ENCODE results near the gene COL24A1. TPM values are rescaled to one million over a fixed set of nuclear protein-coding genes. Genes with fewer than 3 reads are reported as not detected.
"Not testable (repeated sequence)": the region's sequence is repeated elsewhere in the genome, so short reads cannot be mapped to it uniquely, and the experiment has no call there.

COL24A1 gene
- total RNA-seq, 1 experiment from 2014 or later = not detected

DNA sequence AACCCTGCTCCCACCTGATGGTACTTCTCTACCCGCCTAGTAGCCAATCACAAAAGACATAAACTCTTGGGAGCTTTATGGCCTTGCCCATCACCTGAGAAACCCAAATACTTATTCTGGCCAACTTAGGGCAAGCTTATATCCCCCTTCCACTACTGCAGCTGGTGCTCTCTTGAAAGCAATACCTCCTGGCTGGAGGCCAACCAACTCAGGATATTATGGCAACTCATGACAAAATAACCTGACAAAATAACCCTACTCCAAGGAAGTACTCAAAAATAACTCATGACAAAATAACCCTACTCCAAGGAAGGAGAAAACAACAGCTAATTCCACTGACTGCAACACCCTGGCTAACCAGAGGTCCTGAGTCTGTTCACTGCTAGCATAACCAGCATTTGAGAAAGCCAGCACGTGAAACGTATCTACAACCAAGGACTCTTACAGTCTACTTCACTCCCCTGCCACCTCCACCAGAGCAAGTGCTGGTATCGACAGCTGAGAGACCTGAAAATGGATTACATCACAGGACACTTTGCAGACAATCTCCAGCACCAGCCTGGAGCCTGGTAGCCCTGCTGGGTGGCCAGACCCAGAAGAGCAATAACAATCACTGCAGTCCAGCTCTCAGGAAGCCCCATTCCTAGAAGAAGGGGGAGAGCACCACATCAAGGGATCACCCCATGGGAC, 179.9 kb downstream of the COL24A1 start:
- no peak overlapping the region for H3K4me3 ChIP-seq
- no peak for DNase-seq
- no peaks in the 10 kb centered on the region for H3K9me3 ChIP-seq
- no peaks in the 10 kb centered on the region for H3K36me3 ChIP-seq
- H3K27me3 ChIP-seq = no peaks in the 10 kb centered on the region; the same call in 1 of the 2 replicates

DNA sequence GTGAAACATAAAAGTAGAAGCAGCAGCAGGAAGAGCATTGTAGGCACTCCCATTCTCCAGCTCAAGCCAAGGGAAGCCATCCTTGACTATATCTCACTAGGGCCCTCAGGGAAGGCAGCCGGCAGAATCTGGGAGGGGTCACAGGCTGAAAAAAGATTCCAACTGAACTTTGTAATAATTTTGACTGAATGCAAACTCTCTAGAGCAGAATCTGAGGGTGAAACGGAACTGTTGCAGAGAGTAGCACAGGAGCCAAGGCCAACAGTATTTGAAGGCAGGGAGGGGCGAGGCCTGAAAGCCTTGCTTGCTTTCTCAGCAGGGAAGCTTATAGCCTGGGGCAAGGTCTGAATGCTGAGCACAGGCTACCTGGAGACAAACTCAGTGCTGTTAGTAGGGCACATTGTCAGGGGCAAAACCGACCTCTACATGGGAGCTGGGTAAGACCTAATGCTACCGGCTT, 180.6 kb downstream of the COL24A1 start:
- H3K4me3 ChIP-seq = no peak overlapping the region
- H3K27me3 ChIP-seq = no peaks in the 10 kb centered on the region
- no peaks in the 10 kb centered on the region for H3K36me3 ChIP-seq
- DNase-seq = no peak
- no peaks in the 10 kb centered on the region for H3K9me3 ChIP-seq

DNA sequence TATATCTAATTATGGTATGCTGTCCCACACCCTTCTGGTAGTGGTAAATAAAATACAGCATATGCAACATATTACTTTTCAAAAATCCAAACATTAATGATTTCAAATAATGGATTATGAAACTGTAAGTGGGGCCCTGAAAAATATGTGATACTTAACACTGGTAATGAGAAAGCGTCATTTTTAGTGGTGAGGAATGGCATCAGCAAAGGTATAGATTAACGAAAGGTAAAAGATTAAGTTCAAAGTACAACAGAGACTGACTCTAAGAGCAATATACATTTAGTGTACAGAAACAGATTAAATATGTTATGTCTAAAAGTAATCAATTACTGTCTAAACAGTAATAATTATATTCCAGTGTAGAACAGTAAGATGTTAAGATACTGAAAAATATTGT, 194.1 kb downstream of the COL24A1 start:
- H3K4me3 ChIP-seq = no peak overlapping the region
- no peak for DNase-seq
- no peaks in the 10 kb centered on the region for H3K36me3 ChIP-seq
- H3K9me3 ChIP-seq = no peaks in the 10 kb centered on the region
- H3K27me3 ChIP-seq = no peaks in the 10 kb centered on the region

DNA sequence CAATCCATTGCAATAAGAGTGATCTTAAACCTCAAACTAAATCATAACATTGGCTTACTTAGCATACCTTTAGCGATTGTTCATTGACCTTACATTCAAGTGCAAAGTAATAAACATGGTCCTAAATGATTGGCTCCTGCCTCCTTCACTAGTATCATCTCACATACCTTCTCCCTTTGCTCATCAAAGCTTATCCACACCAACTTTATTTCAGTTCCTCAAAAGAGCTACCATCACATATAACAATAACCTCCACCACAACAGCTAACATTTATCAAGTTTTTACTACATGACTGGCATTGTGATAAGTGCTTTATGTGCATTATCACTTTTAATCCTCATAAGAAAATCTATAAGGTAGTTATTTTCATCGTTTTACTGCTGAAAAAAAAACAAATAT, 198.8 kb downstream of the COL24A1 start:
- no peak overlapping the region for H3K4me3 ChIP-seq
- no peak for DNase-seq
- no peaks in the 10 kb centered on the region for H3K36me3 ChIP-seq
- no peaks in the 10 kb centered on the region for H3K9me3 ChIP-seq
- no peaks in the 10 kb centered on the region for H3K27me3 ChIP-seq

DNA sequence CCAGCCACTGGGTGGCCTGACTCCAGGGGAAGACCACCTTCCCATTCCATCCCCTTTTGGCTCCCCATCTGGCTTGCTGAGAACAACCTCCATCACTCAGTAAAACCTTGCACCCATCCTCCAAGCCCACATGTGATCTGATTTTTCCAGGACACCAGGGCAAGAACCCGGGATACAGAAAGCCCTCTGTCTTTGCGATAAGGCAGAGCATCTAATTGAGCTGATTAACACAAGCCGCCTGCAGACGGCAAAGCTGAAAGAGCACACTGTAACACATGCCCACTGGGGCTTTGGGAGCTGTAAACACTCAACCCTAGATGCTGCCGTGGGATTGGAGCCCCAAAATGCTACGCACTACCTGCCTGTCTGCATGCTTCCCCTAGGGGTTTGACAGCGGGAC, 201.4 kb downstream of the COL24A1 start:
- not testable (repeated sequence) for DNase-seq, H3K4me3 ChIP-seq, H3K36me3 ChIP-seq, H3K27me3 ChIP-seq, H3K9me3 ChIP-seq

DNA sequence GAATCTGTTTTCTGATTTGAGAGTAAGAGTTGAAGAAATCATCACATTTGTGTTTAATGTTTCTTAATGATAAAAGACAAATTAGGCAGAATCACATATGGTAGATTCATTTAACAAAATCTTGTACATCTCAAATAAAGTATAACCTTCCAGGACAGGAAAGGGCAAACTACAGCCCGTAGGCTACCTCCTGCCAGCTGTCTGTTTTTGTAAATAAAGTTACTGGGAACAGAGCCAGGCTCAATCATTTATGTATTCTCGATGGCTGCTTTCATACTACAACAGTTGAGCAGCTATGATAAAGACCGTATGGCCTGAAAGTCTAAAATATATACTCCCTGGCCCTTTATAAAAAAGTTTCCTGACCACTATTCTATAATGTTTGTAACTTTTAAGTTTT, 204.1 kb downstream of the COL24A1 start:
- no peaks in the 10 kb centered on the region for H3K9me3 ChIP-seq
- no peaks in the 10 kb centered on the region for H3K36me3 ChIP-seq
- no peak for DNase-seq
- no peak overlapping the region for H3K4me3 ChIP-seq
- no peaks in the 10 kb centered on the region for H3K27me3 ChIP-seq

DNA sequence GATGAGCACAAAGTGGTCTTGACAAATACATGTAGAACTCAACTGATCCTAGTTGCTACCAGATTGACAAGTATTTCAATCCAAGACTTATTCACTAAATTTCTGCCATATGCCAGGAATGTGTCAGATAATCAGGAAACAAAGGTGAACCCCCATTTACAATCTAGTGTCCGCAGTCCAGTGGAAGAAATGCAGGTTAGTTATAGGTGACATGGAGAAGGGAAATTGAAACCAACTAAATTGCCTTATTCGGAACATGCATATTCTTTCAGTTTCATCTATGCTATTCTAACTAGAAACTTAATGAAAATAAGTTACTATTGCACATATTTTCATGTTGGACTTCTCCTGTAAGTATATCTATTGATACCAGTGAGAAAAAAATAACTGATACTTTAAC, 209.4 kb downstream of the COL24A1 start:
- Histone ChIP-seq H3K9me3 (no peaks in the 10 kb centered on the region), H3K4me3 (no peak overlapping the region), H3K27me3 (no peaks in the 10 kb centered on the region), H3K36me3 (no peaks in the 10 kb centered on the region)
- no peak for DNase-seq

DNA sequence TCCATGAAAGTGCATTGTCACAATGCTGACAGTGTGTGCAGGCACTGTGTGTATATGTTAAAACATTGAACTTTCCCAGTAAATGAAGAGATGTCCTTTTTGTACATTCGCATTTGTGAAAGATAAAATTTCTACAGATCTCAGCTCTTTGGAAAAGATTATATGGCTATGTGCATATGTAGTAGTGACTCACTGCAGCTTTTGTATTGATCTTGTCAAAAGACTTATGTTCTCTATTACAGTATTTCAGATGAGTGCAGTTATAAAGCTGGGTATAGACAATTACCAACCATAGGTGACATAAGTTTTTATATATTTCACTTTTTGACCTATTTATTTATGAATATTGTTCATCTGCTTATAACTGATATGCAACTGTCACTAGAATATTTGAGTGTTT, 212.6 kb downstream of the COL24A1 start:
- no peak overlapping the region for H3K4me3 ChIP-seq
- H3K9me3 ChIP-seq = no peaks in the 10 kb centered on the region
- H3K27me3 ChIP-seq = no peaks in the 10 kb centered on the region
- no peaks in the 10 kb centered on the region for H3K36me3 ChIP-seq
- no peak for DNase-seq

DNA sequence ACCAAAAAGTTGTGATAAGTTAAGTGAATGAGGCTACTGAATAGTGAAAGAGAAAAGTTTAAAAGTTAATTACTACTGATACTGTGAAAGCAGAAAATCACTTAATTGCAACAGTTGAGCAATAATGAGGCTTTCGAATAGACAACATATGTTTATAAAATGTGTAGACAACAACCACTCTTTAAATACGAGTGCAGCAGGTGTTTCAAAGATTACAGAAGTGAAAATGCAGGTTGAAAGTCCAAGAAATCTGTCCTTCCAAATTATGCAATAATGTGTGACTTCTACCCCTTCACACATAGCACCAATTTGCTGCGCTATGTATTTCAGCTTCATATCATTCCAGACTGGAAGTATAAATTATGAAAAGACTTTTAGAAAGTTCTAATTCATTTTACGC, 213.0 kb downstream of the COL24A1 start:
- Histone ChIP-seq H3K27me3 (no peaks in the 10 kb centered on the region), H3K9me3 (no peaks in the 10 kb centered on the region), H3K4me3 (no peak overlapping the region), H3K36me3 (no peaks in the 10 kb centered on the region)
- DNase-seq = no peak

DNA sequence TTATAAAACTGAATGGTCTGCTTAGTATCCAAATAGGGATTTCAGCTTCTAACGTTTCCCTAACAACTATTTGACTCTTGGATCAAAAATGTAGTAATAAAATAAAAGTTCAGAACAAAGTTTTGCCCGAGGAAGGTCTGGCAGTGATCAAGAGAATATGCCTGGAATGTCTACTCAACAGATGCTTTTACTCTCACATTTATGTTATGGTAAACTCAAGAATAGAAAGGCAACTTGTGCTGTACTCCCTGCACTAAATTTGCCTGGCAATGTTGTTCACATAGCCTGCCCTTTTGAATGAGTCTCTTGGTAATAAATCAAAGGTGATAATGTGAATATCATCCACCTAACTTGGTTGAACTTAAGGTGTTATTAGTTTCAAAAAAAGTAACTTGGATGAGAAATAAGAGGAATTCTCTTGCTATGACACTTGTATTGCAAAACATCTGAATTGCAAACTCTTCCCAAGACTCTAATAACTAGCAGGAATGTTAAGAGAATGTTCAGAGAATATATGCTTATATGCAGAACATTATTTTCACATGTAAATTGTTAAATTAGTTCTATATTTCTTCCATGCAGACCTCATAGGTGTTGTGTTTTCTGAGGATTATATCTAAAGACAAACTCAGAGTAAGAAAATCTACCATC, 215.8 kb downstream of the COL24A1 start:
- no peaks in the 10 kb centered on the region for H3K27me3 ChIP-seq
- no peak overlapping the region for H3K4me3 ChIP-seq
- DNase-seq = no peak
- H3K9me3 ChIP-seq = no peaks in the 10 kb centered on the region
- H3K36me3 ChIP-seq = no peaks in the 10 kb centered on the region

DNA sequence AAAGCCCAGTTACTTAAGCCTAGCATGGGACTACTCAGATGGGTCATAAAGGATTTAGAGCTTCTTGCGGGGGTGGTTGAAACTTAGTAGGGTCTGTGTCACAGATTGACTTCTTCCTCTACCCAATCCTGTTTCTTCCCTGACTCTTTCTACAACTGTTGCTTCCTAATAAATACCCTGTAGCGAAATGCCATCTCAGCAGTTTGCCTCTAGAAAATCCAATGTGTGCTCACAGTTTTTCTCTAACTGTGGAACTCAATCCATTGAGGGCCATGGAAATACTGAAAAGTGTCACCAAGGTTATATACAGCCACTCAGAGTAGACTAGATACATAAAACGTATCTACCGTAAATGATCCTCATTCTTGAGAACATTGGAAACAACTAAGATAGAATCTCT, 217.7 kb downstream of the COL24A1 start:
- H3K4me3 ChIP-seq = no peak overlapping the region
- no peaks in the 10 kb centered on the region for H3K27me3 ChIP-seq
- H3K9me3 ChIP-seq = no peaks in the 10 kb centered on the region
- no peaks in the 10 kb centered on the region for H3K36me3 ChIP-seq
- no peak for DNase-seq

DNA sequence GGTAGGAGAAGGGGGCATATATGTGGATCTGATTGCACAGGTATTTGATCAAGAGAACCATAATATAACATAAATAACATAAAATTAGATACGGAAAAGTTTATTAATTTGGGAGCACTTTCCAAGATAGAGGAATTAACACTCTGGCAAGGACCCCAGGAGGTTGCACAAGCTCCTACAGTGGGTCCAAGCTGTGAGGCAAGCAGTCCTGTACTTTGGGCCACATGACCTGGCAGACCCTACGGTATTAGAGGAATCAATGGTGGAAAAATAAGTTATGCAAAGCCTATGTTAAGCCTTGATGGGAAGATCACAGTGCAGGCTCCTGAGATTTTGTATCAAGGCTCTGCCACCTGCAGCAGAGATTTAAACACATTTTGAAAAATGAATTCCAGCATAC, 220.1 kb downstream of the COL24A1 start:
- no peaks in the 10 kb centered on the region for H3K36me3 ChIP-seq
- no peak overlapping the region for H3K4me3 ChIP-seq
- no peaks in the 10 kb centered on the region for H3K27me3 ChIP-seq
- DNase-seq = no peak
- H3K9me3 ChIP-seq = no peaks in the 10 kb centered on the region

DNA sequence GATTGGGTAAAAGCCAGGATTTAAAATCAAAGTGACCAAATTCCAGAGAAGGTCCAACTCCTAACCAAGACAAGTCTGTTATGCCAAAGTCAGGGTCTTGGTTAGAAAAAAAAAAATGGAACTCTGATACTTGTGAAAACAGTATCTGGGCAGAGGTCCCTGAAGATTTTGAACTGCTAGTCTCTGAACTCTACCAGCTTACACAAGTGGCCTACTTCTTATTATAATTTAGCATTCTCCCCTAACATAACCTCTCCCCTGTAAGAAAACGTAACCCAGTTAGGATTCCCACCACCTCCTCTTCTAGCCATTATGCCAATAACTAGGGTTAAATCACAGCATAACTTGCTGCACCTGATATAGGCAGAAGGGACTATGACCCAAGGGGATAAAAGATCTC, 220.5 kb downstream of the COL24A1 start:
- Histone ChIP-seq H3K36me3 (no peaks in the 10 kb centered on the region), H3K9me3 (no peaks in the 10 kb centered on the region), H3K4me3 (no peak overlapping the region), H3K27me3 (no peaks in the 10 kb centered on the region)
- no peak for DNase-seq

DNA sequence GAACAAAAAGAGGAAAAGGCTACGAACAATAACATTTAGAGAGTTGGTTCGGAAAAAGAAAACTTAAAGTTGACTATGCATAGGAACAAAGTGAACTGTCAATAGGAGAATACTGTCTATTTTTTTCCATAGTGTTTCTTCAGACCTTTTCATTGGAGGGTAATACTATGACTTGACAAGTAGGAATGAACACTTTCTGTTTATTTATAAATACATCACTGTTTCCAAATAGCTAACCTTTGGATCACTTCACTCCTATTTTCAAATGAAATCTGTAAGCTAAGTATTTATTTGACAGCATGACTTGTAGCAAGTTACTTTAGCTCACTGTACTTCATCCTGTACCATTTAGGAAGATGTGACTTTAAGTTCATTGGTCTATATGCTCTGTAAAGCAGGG, 221.3 kb downstream of the COL24A1 start:
- no peaks in the 10 kb centered on the region for H3K36me3 ChIP-seq
- no peak overlapping the region for H3K4me3 ChIP-seq
- no peak for DNase-seq
- no peaks in the 10 kb centered on the region for H3K9me3 ChIP-seq
- H3K27me3 ChIP-seq = no peaks in the 10 kb centered on the region

DNA sequence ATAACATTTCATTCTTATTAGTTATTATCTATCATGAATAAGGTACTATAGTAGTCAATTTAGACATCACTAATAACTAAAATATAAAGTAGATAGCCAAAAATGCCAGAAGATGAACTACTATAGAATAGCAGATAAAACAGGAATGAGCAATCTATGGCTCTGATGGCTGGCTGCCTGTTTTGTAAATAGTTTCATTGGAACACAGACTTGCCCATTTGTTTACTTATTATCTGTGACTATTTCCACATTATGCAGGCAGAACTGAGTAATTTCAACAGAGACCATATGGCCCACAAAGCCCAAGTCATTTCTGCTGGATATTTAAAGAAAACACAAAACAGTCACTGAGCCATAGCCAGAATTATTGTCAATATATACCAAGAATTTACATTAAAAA, 222.1 kb downstream of the COL24A1 start:
- peak; percentile 50 for DNase-seq
- H3K27me3 ChIP-seq = no peaks in the 10 kb centered on the region
- no peaks in the 10 kb centered on the region for H3K9me3 ChIP-seq

DNA sequence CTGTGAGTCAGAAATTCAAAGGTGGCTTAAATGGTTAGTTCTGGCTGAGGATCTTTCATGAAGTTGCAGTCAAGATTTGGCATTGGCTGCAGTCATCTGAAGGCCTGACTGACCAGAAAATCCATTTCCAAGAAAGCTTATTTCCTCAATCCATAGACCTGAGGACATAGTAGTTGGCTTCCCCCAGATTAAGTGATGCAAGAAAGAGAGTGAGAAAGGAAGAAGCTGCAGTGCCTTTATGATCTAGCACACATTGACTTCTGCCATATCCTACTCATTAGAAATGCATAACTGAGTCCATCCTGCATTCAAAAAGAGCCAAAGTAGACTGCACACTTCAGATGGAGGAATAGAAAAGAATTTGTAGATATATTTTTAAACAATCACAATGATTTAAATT, 222.6 kb downstream of the COL24A1 start:
- no peaks in the 10 kb centered on the region for H3K27me3 ChIP-seq
- no peak overlapping the region for H3K4me3 ChIP-seq
- no peaks in the 10 kb centered on the region for H3K9me3 ChIP-seq
- H3K36me3 ChIP-seq = no peaks in the 10 kb centered on the region
- DNase-seq = peak; percentile 62

More for the DNA sequence above, 222.1 kb downstream of the COL24A1 start:
- Histone ChIP-seq H3K36me3 (no peaks in the 10 kb centered on the region), H3K4me3 (no peak overlapping the region)

DNA sequence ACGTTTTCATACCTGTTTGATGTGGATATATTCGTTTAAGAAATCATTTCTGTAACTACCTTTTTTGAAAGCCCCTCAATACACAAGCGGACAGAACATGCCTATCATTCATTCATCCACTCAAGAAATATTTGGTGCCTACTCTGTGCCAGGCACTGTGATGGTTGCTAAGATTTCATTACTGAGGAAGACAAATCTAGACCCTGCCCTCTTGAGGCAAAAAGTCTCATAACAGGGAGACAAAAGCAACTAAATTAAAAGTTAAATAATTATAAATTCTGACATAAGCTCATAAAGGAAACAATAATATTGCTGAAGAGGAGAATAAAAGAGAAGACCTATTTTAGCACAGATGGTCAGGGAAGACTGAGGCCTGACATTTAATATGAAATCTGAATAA, 244.8 kb downstream of the COL24A1 start:
- H3K4me3 ChIP-seq = no peak overlapping the region
- no peaks in the 10 kb centered on the region for H3K36me3 ChIP-seq
- no peaks in the 10 kb centered on the region for H3K27me3 ChIP-seq
- DNase-seq = no peak
- H3K9me3 ChIP-seq = no peaks in the 10 kb centered on the region

DNA sequence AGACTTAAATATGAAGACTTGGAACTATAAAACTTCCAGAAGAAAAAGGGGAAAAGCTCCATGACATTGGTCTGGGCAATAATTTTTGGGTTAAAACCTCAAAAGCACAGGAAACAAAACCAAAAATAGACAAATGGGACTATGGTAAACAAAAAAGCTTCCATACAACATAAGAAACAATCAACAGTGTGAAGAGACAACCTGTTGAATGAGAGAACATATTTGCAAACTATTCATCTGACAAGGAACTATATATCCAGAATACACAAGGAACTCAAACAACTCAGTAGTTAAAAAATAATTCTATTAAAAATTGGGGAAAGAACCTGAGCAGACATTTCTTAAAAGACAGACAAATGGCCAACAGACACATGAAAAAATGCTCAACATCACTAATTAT, 255.7 kb downstream of the COL24A1 start:
- no peaks in the 10 kb centered on the region for H3K36me3 ChIP-seq
- no peaks in the 10 kb centered on the region for H3K9me3 ChIP-seq
- DNase-seq = no peak
- H3K4me3 ChIP-seq = no peak overlapping the region
- H3K27me3 ChIP-seq = no peaks in the 10 kb centered on the region
